Measurements from ENCODE around the gene SENP7. TPM values are rescaled to one million over a fixed set of nuclear protein-coding genes. Genes with fewer than 3 reads are reported as not detected.

The SENP7 gene
- total RNA-seq, 1 donor from 2014 or later, result 17.9 TPM

DNA sequence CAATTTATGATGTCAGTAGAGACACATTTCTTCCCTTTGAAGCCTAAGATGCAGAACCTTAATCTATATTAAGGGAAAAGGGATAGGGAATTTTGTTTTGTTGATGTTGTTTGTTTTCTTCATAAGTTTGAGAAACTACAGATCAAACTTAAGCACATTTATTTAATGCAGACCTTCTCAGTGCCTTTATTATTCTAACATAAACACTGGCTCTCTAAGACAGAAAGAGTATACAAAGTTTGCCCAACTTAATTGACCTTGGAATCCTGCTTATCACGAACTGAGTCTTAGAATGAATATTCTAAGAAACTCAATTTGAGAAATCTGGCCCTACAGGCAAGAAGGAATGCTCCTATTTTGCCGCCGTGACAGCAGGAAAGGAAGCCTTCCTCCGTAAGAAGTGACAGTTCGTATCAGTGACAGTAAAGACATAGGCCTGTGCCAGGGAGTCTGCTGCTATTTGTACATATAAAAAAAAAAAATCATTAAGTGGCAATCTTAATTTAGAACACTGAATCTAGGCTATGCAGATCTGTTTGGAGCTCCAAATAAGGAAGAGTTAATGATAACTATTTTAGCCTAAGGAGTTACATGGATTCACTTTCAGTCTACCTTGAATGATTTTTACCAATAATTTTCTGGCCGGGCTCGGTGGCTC, 183.9 kb downstream of the SENP7 start:
- TF ChIP-seq POLR2AphosphoS5 (IDR thresholded peaks at IDR 0.05; ENCODE audit: insufficient read depth in 1 of 2, low read depth in 1 of 2), result no peak
- no peaks in the 10 kb centered on the region for H3K4me1 ChIP-seq
- intact Hi-C loops (cut with DNase I), result no loop called here
- peaks cover 0 to 7% of the 10 kb centered on the region in 2 donors for H3K36me3 ChIP-seq
- H3K9me3 ChIP-seq, result no peaks in the 10 kb centered on the region
- DNase-seq (ENCODE audit: extremely low spot score in 2 of 2), result no peak
- H3K4me3 ChIP-seq, result no peak overlapping the region
- no peak overlapping the region for H3K27ac ChIP-seq
- H3K27me3 ChIP-seq, result no peaks in the 10 kb centered on the region

- intact Hi-C loops (cut with DNase I), result no loop called here
- Histone ChIP-seq H3K27ac (no peak overlapping the region), H3K4me1 (no peaks in the 10 kb centered on the region), H3K36me3 (peaks cover 0 to 7% of the 10 kb centered on the region in 2 donors), H3K27me3 (no peaks in the 10 kb centered on the region), H3K9me3 (no peaks in the 10 kb centered on the region), H3K4me3 (no peak overlapping the region)
- DNase-seq (ENCODE audit: extremely low spot score in 2 of 2), result no peak
- TF ChIP-seq POLR2A (IDR thresholded peaks at IDR 0.05), result no peak
- TF ChIP-seq CTCF (IDR thresholded peaks at IDR 0.05), result no peak
- no peak for TF ChIP-seq POLR2AphosphoS5 (IDR thresholded peaks at IDR 0.05; ENCODE audit: insufficient read depth in 1 of 2, low read depth in 1 of 2)
Observed at GRCh38 chr3:101325393-101326134, 187.4 kb downstream of the SENP7 start.

DNA sequence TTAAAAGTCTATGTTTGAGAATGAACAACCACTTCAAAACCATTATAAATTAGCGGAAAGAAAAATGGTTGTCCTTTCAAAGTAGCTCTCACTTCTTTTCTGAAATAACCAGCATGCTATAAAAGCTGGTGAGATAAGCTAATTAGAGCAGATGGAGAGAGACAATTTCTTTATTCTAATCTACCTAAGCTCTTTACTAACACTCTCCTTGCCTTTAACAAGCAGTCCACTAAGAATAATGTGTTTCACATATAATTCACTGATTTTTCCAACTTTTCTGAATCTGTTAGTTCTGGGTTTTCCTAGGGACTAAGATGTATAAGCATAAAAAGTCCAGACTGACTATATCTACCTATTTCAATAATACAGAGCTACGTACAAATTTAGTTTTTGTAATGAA, 192.5 kb downstream of the SENP7 start, which contains the start of gene IMPG2:
Gene IMPG2, minus strand, starts transcription at position 101 of the 400 bp plus-strand sequence. CDS start 203 bp downstream, outside the sequence.
- Histone ChIP-seq H3K27me3 (no peaks in the 10 kb centered on the region), H3K27ac (no peak within 1 kb of the TSS), H3K4me1 (no peaks in the 10 kb centered on the region), H3K9me3 (no peaks in the 10 kb centered on the region), H3K4me3 (no peak within 1 kb of the TSS), H3K36me3 (no peaks in the 10 kb centered on the region)
- TF ChIP-seq POLR2A (IDR thresholded peaks at IDR 0.05), result no peak
- no peak for TF ChIP-seq POLR2AphosphoS5 (IDR thresholded peaks at IDR 0.05; ENCODE audit: insufficient read depth in 1 of 2, low read depth in 1 of 2)
- TF ChIP-seq CTCF (IDR thresholded peaks at IDR 0.05), result no peak
- DNase-seq (ENCODE audit: extremely low spot score in 2 of 2), result no peak
- intact Hi-C loops (cut with DNase I), result no loop called here

GRCh38 chr3:101319531-101319930, 193.5 kb downstream of the SENP7 start:
- Histone ChIP-seq H3K27ac (no peak overlapping the region), H3K4me1 (no peaks in the 10 kb centered on the region), H3K27me3 (no peaks in the 10 kb centered on the region), H3K36me3 (no peaks in the 10 kb centered on the region), H3K9me3 (no peaks in the 10 kb centered on the region), H3K4me3 (no peak overlapping the region)
- TF ChIP-seq POLR2AphosphoS5 (IDR thresholded peaks at IDR 0.05; ENCODE audit: insufficient read depth in 1 of 2, low read depth in 1 of 2), result no peak
- TF ChIP-seq CTCF (IDR thresholded peaks at IDR 0.05), result no peak
- no peak for TF ChIP-seq POLR2A (IDR thresholded peaks at IDR 0.05)
- intact Hi-C loops (cut with DNase I), result no loop called here
- no peak for DNase-seq (ENCODE audit: extremely low spot score in 2 of 2)

GRCh38 chr3:101312545-101312944, 200.5 kb downstream of the SENP7 start:
- DNase-seq (ENCODE audit: extremely low spot score in 2 of 2), result no peak
- intact Hi-C loops (cut with DNase I), result no loop called here

More at GRCh38 chr3:101312545-101312944, 200.5 kb downstream of the SENP7 start:
- no peaks in the 10 kb centered on the region for H3K4me1 ChIP-seq
- no peak overlapping the region for H3K4me3 ChIP-seq
- no peaks in the 10 kb centered on the region for H3K27me3 ChIP-seq
- no peak for TF ChIP-seq POLR2A (IDR thresholded peaks at IDR 0.05)
- no peak for TF ChIP-seq POLR2AphosphoS5 (IDR thresholded peaks at IDR 0.05; ENCODE audit: insufficient read depth in 1 of 2, low read depth in 1 of 2)
- no peak for TF ChIP-seq CTCF (IDR thresholded peaks at IDR 0.05)
- no peak overlapping the region for H3K27ac ChIP-seq
- no peaks in the 10 kb centered on the region for H3K36me3 ChIP-seq
- peaks cover 4% of the 10 kb centered on the region for H3K9me3 ChIP-seq

Measured in vagina (tissue), 2 donors.